ENCODE data around the gene CTDNEP1. TPM values are rescaled to one million over a fixed set of nuclear protein-coding genes. Genes with fewer than 3 reads are reported as not detected.

CTDNEP1 gene
- total and polyA plus RNA-seq, 2 of the 4 experiments (the other 2 are of a cell fraction) = 23.8 to 132 TPM

- Histone ChIP-seq H3K79me1 (ENCODE audit: low read depth in 1 of 2, low read length in 2 of 2) (no peaks in the 10 kb centered on the region), H3K4me3 (ENCODE audit: insufficient read depth, low read depth, low read length) (no peak overlapping the region), H3K56ac (ENCODE audit: extremely low read depth, insufficient read depth, low read length) (no peak overlapping the region), H3K23ac (ENCODE audit: low read depth, low read length) (peak overlapping the region; percentile 24; the same call in 1 of the 2 replicates), H3K36me3 (ENCODE audit: control insufficient read depth, insufficient read depth, low read length) (no peaks in the 10 kb centered on the region), H3K9me3 (ENCODE audit: control insufficient read depth, insufficient read depth, low read length) (no peaks in the 10 kb centered on the region), H2BK20ac (ENCODE audit: low read depth, low read length) (no peak overlapping the region), H4K20me1 (ENCODE audit: insufficient read depth, low read length) (no peaks in the 10 kb centered on the region), H2AFZ (replicated peaks; ENCODE audit: low read length, poor library complexity) (no peak overlapping the region), H2AK5ac (ENCODE audit: low read depth, low read length) (no peak overlapping the region), H2AK9ac (replicated peaks; ENCODE audit: low read depth, low read length, poor library complexity) (no peak overlapping the region), H3K9me1 (ENCODE audit: insufficient read depth, low read length) (no peaks in the 10 kb centered on the region), H3K27ac (ENCODE audit: insufficient read depth, low read length) (no peak overlapping the region), H4K8ac (ENCODE audit: low read depth in 2 of 2, low read length in 2 of 2) (no peak overlapping the region), H3K18ac (ENCODE audit: low read depth, low read length) (no peak overlapping the region), H3K4ac (ENCODE audit: low read depth, low read length) (no peak overlapping the region), H3K4me1 (ENCODE audit: control insufficient read depth, insufficient read depth, low read length) (peaks cover 2% of the 10 kb centered on the region; the same call in 1 of the 2 replicates), H2BK5ac (ENCODE audit: low read depth, low read length, poor library complexity, severe bottlenecking) (no peak overlapping the region), H2BK15ac (ENCODE audit: low read depth, low read length) (no peak overlapping the region), H3K27me3 (ENCODE audit: control insufficient read depth, insufficient read depth, low read length) (peaks cover 40% of the 10 kb centered on the region), H3K4me2 (ENCODE audit: low read depth, low read length) (no peak overlapping the region), H3K14ac (replicated peaks; ENCODE audit: low read depth, low read length) (no peak overlapping the region), H2BK120ac (ENCODE audit: low read depth, low read length) (no peak overlapping the region), H4K91ac (ENCODE audit: insufficient read depth, low read depth, low read length) (no peak overlapping the region), H3K9ac (ENCODE audit: low read depth, low read length) (no peak overlapping the region), H4K5ac (ENCODE audit: low read depth, low read length) (no peak overlapping the region)
- intact Hi-C loops (cut with micrococcal nuclease) (no loop called here), dilution Hi-C loops (cut with HindIII; ENCODE audit: low sequenced_read_pairs, unreplicated experiment) (no loop called here), in situ Hi-C loops (cut with MboI; ENCODE audit: low sequenced_read_pairs) (no loop called here)
- no CpG with 5 or more reads among the region's 6 CpGs for WGBS, 2 experiments (ENCODE audit: extremely low coverage in 2 of 2, insufficient read length in 1 of 2)
- DNase-seq = no peak
- ChIA-PET POLR2A (ENCODE audit: unreplicated experiment) (no interaction called here), CTCF (interaction anchor here (2.7 kb wide), 1 partner anchor 14 kb away, joined by 17 read pairs; no protein-coding TSS in a partner anchor)
- ATAC-seq (ENCODE audit: low read depth) = no peak
- BruUV-seq (replicated peaks) = no TSS peak
- TF ChIP-seq ELK1 (IDR thresholded peaks at IDR 0.05; ENCODE audit: borderline replicate concordance, low read depth, low read length) = no peak
- no peak for TF ChIP-seq RAD21 (IDR thresholded peaks at IDR 0.05; ENCODE audit: low read length)
- no peak for TF ChIP-seq FOS (IDR thresholded peaks at IDR 0.05; ENCODE audit: low read depth, low read length)
- TF ChIP-seq NFE2L2 (IDR thresholded peaks at IDR 0.05; ENCODE audit: low read depth, low read length) = no peak
- no peak for TF ChIP-seq CEBPB (IDR thresholded peaks at IDR 0.05; ENCODE audit: low read depth, low read length)
- TF ChIP-seq CTCF (conservative IDR thresholded peaks at IDR 0.05; ENCODE audit: low read depth, low read length) = no peak
- no peak for TF ChIP-seq MAZ (IDR thresholded peaks at IDR 0.05; ENCODE audit: borderline replicate concordance, low read depth, low read length)
- no peak for TF ChIP-seq RFX5 (IDR thresholded peaks at IDR 0.05; ENCODE audit: low read depth, low read length)
- no peak for TF ChIP-seq BHLHE40 (IDR thresholded peaks at IDR 0.05; ENCODE audit: low read depth, low read length)
- no peak for TF ChIP-seq MXI1 (IDR thresholded peaks at IDR 0.05; ENCODE audit: borderline replicate concordance, low read depth, low read length)
- TF ChIP-seq SMC3 (IDR thresholded peaks at IDR 0.05; ENCODE audit: low read depth, low read length) = no peak
- TF ChIP-seq RCOR1 (IDR thresholded peaks at IDR 0.05; ENCODE audit: insufficient replicate concordance, low read length) = no peak
- no peak for TF ChIP-seq CHD1 (IDR thresholded peaks at IDR 0.05; ENCODE audit: low read depth, low read length)
- no peak for TF ChIP-seq USF2 (IDR thresholded peaks at IDR 0.05; ENCODE audit: low read depth, low read length)
- no peak for TF ChIP-seq MAFK (IDR thresholded peaks at IDR 0.05; ENCODE audit: low read depth, low read length)
- no peak for TF ChIP-seq POLR2A (IDR thresholded peaks at IDR 0.05; ENCODE audit: low read depth, low read length)
Measured at GRCh38 chr17:7282752-7283321, 31.3 kb upstream of the CTDNEP1 start.
